K562 (cell line): ENCODE results near the gene IQGAP3. TPM values are rescaled to one million over a fixed set of nuclear protein-coding genes. Genes with fewer than 3 reads are reported as not detected.

Experiments
- ATF1 ChIP-seq, 2 experiments: fragments of 450-650 bp in 1 of 2; IDR thresholded peaks; 2 replicates each; pipeline ENCODE4 v1.6.1; 2016; ENCODE audit warnings: missing compliant biosample characterization in 1 of 2, missing genetic modification characterization in 1 of 2
- BMI1 ChIP-seq: fragments of 150-350 bp; IDR thresholded peaks from 2 replicates; pipeline ENCODE4 v1.6.1; 2014; ENCODE audit warnings: low read length
- ETV1 ChIP-seq: fragments of 450-650 bp; conservative IDR thresholded peaks from 2 replicates; pipeline ENCODE4 v1.6.1; 2016; ENCODE audit warnings: missing genetic modification characterization, control low read depth, low read depth, missing compliant biosample characterization
- HDAC1 ChIP-seq, 2 experiments: fragments of 450-650 bp; IDR thresholded peaks; 2 replicates each; pipeline ENCODE4 v1.6.1; 2016 to 2017; ENCODE audit warnings: inconsistent platforms in 1 of 2, mild to moderate bottlenecking in 1 of 2, moderate library complexity in 1 of 2
- HIVEP1 ChIP-seq: fragments of 250-450 bp; sonication (Bioruptor Pico); IDR thresholded peaks from 2 replicates; pipeline ENCODE4 v1.4.0; 2020; ENCODE audit warnings: mild to moderate bottlenecking
- MECOM ChIP-seq: fragments of 250-450 bp; sonication (Bioruptor Pico); IDR thresholded peaks from 2 replicates; pipeline ENCODE4 v1.8.0; 2022; ENCODE audit warnings: inconsistent platforms
- MTA1 ChIP-seq: fragments of 450-650 bp; IDR thresholded peaks from 2 replicates; pipeline ENCODE4 v1.6.1; 2017; ENCODE audit warnings: borderline replicate concordance
- NBN ChIP-seq: fragments of 450-650 bp; IDR thresholded peaks from 2 replicates; pipeline ENCODE4 v1.6.1; 2016; ENCODE audit warnings: low read depth, mild to moderate bottlenecking
- PML ChIP-seq: IDR thresholded peaks from 2 replicates; pipeline ENCODE4 v1.6.1; 2012; ENCODE audit warnings: low read length, inconsistent platforms
- SMARCC2 ChIP-seq: fragments of 450-650 bp; IDR thresholded peaks from 2 replicates; pipeline ENCODE4 v1.6.1; 2017; ENCODE audit warnings: antibody characterized with exemption, moderate library complexity, mild to moderate bottlenecking, low read depth
- TAF7 ChIP-seq: fragments of 450-650 bp; IDR thresholded peaks from 2 replicates; pipeline ENCODE4 v1.6.1; 2016; ENCODE audit warnings: missing genetic modification characterization, missing compliant biosample characterization
- ZEB2 ChIP-seq: fragments of 450-650 bp; IDR thresholded peaks from 2 replicates; pipeline ENCODE4 v1.6.1; 2016
- ZNF76 ChIP-seq: fragments of 250-450 bp; sonication (Bioruptor Pico); IDR thresholded peaks from 2 replicates; pipeline ENCODE4 v1.4.0; 2020; ENCODE audit warnings: mild to moderate bottlenecking, moderate library complexity, borderline replicate concordance
- polyA plus RNA-seq, 8 experiments: library from polyadenylated mRNA; depleted of rRNA in 4 of 8; stranded (reverse) in 5 of 8; unstranded in 3 of 8; fragments of >200 nt; fragmentation: Nextera tagmentation in 2 of 8; fragmentation: Illumina TruSeq in 1 of 8; extraction: Ambion mirVana in 2 of 8; extraction: Trizol in 1 of 8; gene quantifications; 2 replicates each; pipeline versions ENCODE4 v1.2.1 to v1.2.3, GENCODE V29; 2011 to 2014; ENCODE audit warnings: inconsistent platforms in 1 of 8, missing spikeins in 1 of 8
- total RNA-seq, 7 experiments: library from RNA; depleted of rRNA in 6 of 7; stranded (reverse); fragments of >200 nt in 6 of 7; fragmentation: Illumina TruSeq in 2 of 7; extraction: Trizol in 2 of 7; gene quantifications; 2 replicates each; pipeline versions ENCODE4 v1.2.1 to v1.2.3, GENCODE V29; 2011 to 2021; ENCODE audit warnings: low replicate concordance in 1 of 7
- TF ChIP-seq, protein P1 (sequence below): fragments of 150-350 bp; IDR thresholded peaks from 2 replicates; pipeline ENCODE4 v1.6.1; 2014; ENCODE audit warnings: low read depth, mild to moderate bottlenecking, low read length, borderline replicate concordance
- TF ChIP-seq, protein P2 (sequence below): fragments of 450-650 bp; formaldehyde crosslinking; IDR thresholded peaks from 2 replicates; pipeline ENCODE4 v1.4.0; 2020; ENCODE audit warnings: mild to moderate bottlenecking, moderate library complexity
- TF ChIP-seq, protein P3 (sequence below): sonication (generic); formaldehyde crosslinking; IDR thresholded peaks from 2 replicates; pipeline ENCODE4 v1.9.0; 2022; ENCODE audit warnings: mild to moderate bottlenecking, missing genetic modification reagents

IQGAP3 gene
- total and polyA plus RNA-seq, 9 of the 15 experiments (the other 6 are each of a cell fraction or from before 2014, with no cell fraction given) = 1.4 to 16.6 (median 11.9) TPM

- TF ChIP-seq, protein P1, sequence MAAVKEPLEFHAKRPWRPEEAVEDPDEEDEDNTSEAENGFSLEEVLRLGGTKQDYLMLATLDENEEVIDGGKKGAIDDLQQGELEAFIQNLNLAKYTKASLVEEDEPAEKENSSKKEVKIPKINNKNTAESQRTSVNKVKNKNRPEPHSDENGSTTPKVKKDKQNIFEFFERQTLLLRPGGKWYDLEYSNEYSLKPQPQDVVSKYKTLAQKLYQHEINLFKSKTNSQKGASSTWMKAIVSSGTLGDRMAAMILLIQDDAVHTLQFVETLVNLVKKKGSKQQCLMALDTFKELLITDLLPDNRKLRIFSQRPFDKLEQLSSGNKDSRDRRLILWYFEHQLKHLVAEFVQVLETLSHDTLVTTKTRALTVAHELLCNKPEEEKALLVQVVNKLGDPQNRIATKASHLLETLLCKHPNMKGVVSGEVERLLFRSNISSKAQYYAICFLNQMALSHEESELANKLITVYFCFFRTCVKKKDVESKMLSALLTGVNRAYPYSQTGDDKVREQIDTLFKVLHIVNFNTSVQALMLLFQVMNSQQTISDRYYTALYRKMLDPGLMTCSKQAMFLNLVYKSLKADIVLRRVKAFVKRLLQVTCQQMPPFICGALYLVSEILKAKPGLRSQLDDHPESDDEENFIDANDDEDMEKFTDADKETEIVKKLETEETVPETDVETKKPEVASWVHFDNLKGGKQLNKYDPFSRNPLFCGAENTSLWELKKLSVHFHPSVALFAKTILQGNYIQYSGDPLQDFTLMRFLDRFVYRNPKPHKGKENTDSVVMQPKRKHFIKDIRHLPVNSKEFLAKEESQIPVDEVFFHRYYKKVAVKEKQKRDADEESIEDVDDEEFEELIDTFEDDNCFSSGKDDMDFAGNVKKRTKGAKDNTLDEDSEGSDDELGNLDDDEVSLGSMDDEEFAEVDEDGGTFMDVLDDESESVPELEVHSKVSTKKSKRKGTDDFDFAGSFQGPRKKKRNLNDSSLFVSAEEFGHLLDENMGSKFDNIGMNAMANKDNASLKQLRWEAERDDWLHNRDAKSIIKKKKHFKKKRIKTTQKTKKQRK = no peak
- TF ChIP-seq ZEB2 (peak; percentile 70), ETV1 (tag) (peak; percentile 41; the same call in 1 of the 2 replicates), ATF1 (CRISPR knock-in tag; IDR thresholded peaks at IDR 0.05) (no peak), ATF1 (tag; IDR thresholded peaks at IDR 0.05) (peak; percentile 78), NBN (peak; percentile 78; the same call in 1 of the 2 replicates), SMARCC2 (no peak; the same call in 1 of the 2 replicates), MTA1 (0 out of 2 replicates have a peak, but pooled peaks have one; percentile 28), ZNF76 (peak; percentile 80; the same call in 1 of the 2 replicates), PML (0 out of 2 replicates have a peak, but pooled peaks have one; percentile 31), TAF7 (tag) (peak; percentile 20; the same call in 1 of the 2 replicates), HDAC1 (IDR thresholded peaks at IDR 0.05) (peak in 1 of 2 experiments; percentile 94; a peak in 2 of 4 replicates), MECOM (no peak; the same call in 1 of the 2 replicates), BMI1 (no peak), HIVEP1 (CRISPR knock-in tag) (no peak)
- TF ChIP-seq, protein P2, sequence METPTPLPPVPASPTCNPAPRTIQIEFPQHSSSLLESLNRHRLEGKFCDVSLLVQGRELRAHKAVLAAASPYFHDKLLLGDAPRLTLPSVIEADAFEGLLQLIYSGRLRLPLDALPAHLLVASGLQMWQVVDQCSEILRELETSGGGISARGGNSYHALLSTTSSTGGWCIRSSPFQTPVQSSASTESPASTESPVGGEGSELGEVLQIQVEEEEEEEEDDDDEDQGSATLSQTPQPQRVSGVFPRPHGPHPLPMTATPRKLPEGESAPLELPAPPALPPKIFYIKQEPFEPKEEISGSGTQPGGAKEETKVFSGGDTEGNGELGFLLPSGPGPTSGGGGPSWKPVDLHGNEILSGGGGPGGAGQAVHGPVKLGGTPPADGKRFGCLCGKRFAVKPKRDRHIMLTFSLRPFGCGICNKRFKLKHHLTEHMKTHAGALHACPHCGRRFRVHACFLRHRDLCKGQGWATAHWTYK (CRISPR knock-in tag) = peak; percentile 76
- TF ChIP-seq, protein P3, sequence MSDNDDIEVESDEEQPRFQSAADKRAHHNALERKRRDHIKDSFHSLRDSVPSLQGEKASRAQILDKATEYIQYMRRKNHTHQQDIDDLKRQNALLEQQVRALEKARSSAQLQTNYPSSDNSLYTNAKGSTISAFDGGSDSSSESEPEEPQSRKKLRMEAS = peak; percentile 99
Measured at GRCh38 chr1:156500793-156501506, 71.4 kb downstream of the IQGAP3 start (continued).
